Left lobe of liver (tissue), 2 donors: Measurements from ENCODE around the gene LYPD6. TPM values are rescaled to one million over a fixed set of nuclear protein-coding genes. Genes with fewer than 3 reads are reported as not detected.
A peak's percentile ranks its signal among the peaks of the same experiment; 100 is the strongest.

Source experiments
- ATAC-seq: fragments of 200-7000 bp; cut with Tn5 transposase; one replicate; pipeline ENCODE4 v1.9.1; 2020; ENCODE audit warnings: mild to moderate bottlenecking, moderate library complexity
- DNase-seq: peaks from one replicate; pipeline ENCODE4 v3.0.0-alpha.2; 2020; ENCODE audit warnings: low spot score
- total RNA-seq: library from RNA; stranded (reverse); gene quantifications from one replicate; pipeline ENCODE4 v1.2.1, GENCODE V29; 2021
- donor health status: DM: no; HTN: no; CAD: no; lungs with moderate emphysema.
- donor health status: DM: no; HTN: yes; CAD: no.

Gene LYPD6
- total RNA-seq, 1 donor from 2014 or later = 0.25 TPM

- DNase-seq (no peak), ATAC-seq (no peak)
These were observed 69.7 kb downstream of the LYPD6 start for GRCh38 chr2:149399934-149400615.

GRCh38 chr2:149400997-149401396 lies 70.6 kb downstream of the LYPD6 start:
- ATAC-seq = no peak

GRCh38 chr2:149409506-149409905 lies 79.1 kb downstream of the LYPD6 start:
- ATAC-seq = no peak
- no peak for DNase-seq

More at GRCh38 chr2:149400997-149401396, 70.6 kb downstream of the LYPD6 start:
- DNase-seq = no peak

GRCh38 chr2:149410701-149411484 lies 80.5 kb downstream of the LYPD6 start:
- DNase-seq (no peak), ATAC-seq (no peak)

GRCh38 chr2:149413487-149413886 lies 83.1 kb downstream of the LYPD6 start:
- ATAC-seq (peak; percentile 58), DNase-seq (no peak)

GRCh38 chr2:149415086-149415485 lies 84.7 kb downstream of the LYPD6 start:
- ATAC-seq = peak; percentile 42

GRCh38 chr2:149418065-149418464 lies 87.7 kb downstream of the LYPD6 start:
- DNase-seq (no peak), ATAC-seq (no peak)

More at GRCh38 chr2:149415086-149415485, 84.7 kb downstream of the LYPD6 start:
- DNase-seq = no peak

- peak; percentile 95 for ATAC-seq
- peak; percentile 59 for DNase-seq
These were observed 89.9 kb downstream of the LYPD6 start for GRCh38 chr2:149420053-149420963.

- no peak for ATAC-seq
- no peak for DNase-seq
These were observed 91.4 kb downstream of the LYPD6 start for GRCh38 chr2:149421791-149422190.

- DNase-seq = no peak
- no peak for ATAC-seq
These were observed 92.1 kb downstream of the LYPD6 start for GRCh38 chr2:149422337-149422990.

- no peak for DNase-seq
- no peak for ATAC-seq
These were observed 92.6 kb downstream of the LYPD6 start for GRCh38 chr2:149422991-149423338.

GRCh38 chr2:149423630-149424029 lies 93.2 kb downstream of the LYPD6 start:
- DNase-seq (no peak), ATAC-seq (no peak)

GRCh38 chr2:149427387-149427786 lies 97.0 kb downstream of the LYPD6 start:
- no peak for DNase-seq
- no peak for ATAC-seq

GRCh38 chr2:149428783-149429182 lies 98.4 kb downstream of the LYPD6 start:
- DNase-seq = no peak
- no peak for ATAC-seq

- DNase-seq = no peak
- peak; percentile 51 for ATAC-seq
These were observed 100.7 kb downstream of the LYPD6 start for GRCh38 chr2:149430743-149431736.

GRCh38 chr2:149438330-149438960 lies 108.1 kb downstream of the LYPD6 start:
- no peak for DNase-seq
- ATAC-seq = peak; percentile 83

GRCh38 chr2:149441255-149441654 lies 110.9 kb downstream of the LYPD6 start:
- no peak for DNase-seq
- ATAC-seq = no peak

GRCh38 chr2:149442346-149442745 lies 112.0 kb downstream of the LYPD6 start:
- no peak for ATAC-seq
- no peak for DNase-seq

GRCh38 chr2:149443150-149443549 lies 112.8 kb downstream of the LYPD6 start:
- no peak for DNase-seq
- ATAC-seq = no peak
